KMS-11 (cell line): Measurements from ENCODE around the gene MLKL.
A peak's percentile ranks its signal among the peaks of the same experiment; 100 is the strongest.

Source experiments
- H2AFZ ChIP-seq: fragments of 200-600 bp; sonication (generic); 2 replicates; pipeline ENCODE4 v1.6.1; 2016; ENCODE audit warnings: antibody characterized with exemption, mixed run types, low read depth
- H3K27ac ChIP-seq: fragments of 200-600 bp; sonication (generic); 2 replicates; pipeline ENCODE4 v1.6.1; 2016; ENCODE audit warnings: mild to moderate bottlenecking, mixed run types
- H3K27me3 ChIP-seq: fragments of 200-600 bp; sonication (generic); 2 replicates; pipeline ENCODE4 v1.6.1; 2017; ENCODE audit warnings: mild to moderate bottlenecking, low read depth, mixed run types, moderate library complexity; ENCODE audit not compliant: insufficient read depth
- H3K36me3 ChIP-seq: fragments of 200-600 bp; sonication (generic); 2 replicates; pipeline ENCODE4 v1.6.1; 2017; ENCODE audit warnings: mild to moderate bottlenecking, mixed run types; ENCODE audit not compliant: insufficient read depth
- H3K4me1 ChIP-seq: fragments of 200-600 bp; sonication (generic); 2 replicates; pipeline ENCODE4 v1.6.1; 2016; ENCODE audit warnings: mild to moderate bottlenecking, low read depth, mixed run types; ENCODE audit not compliant: poor library complexity, severe bottlenecking
- H3K4me2 ChIP-seq: fragments of 200-600 bp; sonication (generic); 2 replicates; pipeline ENCODE4 v1.7.0; 2016; ENCODE audit warnings: mild to moderate bottlenecking, mixed run types
- H3K4me3 ChIP-seq: fragments of 200-600 bp; sonication (generic); IDR thresholded peaks from 2 replicates; pipeline ENCODE4 v1.6.1; 2017; ENCODE audit warnings: low read depth, low read length, mixed read lengths; ENCODE audit not compliant: insufficient read depth
- H3K79me2 ChIP-seq: fragments of 200-600 bp; sonication (generic); 2 replicates; pipeline ENCODE4 v1.6.1; 2016; ENCODE audit warnings: low read depth, mixed run types; ENCODE audit not compliant: insufficient read depth
- H3K9ac ChIP-seq: fragments of 200-600 bp; sonication (generic); 2 replicates; pipeline ENCODE4 v1.6.1; 2016; ENCODE audit warnings: mild to moderate bottlenecking, mixed run types
- H4K20me1 ChIP-seq: fragments of 200-600 bp; sonication (generic); 2 replicates; pipeline ENCODE4 v1.6.1; 2016; ENCODE audit warnings: mild to moderate bottlenecking, mixed run types; ENCODE audit not compliant: insufficient read depth
- TF ChIP-seq, protein P1 (sequence below): fragments of 200-600 bp; sonication (generic); conservative IDR thresholded peaks from 2 replicates; pipeline ENCODE4 v1.6.1; 2017; ENCODE audit warnings: low read depth, mild to moderate bottlenecking, antibody characterized with exemption, low read length, moderate library complexity, mixed read lengths

MLKL gene

DNA sequence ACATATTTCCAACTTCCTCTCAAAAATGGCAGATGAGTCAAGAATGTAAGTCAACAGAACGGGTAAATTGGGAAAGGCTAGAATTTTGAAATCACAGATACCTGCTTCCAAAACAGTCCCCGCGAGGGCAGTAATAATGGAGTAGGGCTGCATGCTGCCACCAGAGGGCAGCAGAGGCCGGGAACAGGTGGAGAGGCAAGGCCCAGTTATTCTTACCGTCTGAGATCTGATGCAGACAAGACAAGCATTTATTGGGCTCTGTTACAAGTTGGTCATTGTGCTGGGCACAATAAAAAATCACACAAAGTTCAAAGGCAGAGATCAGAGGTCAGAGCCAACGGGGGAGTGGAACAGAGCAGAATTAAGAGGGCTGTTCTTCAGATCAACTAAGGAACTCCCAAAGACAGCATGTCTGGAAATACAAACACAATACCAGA is 8.8 kb upstream of the MLKL start:
- Histone ChIP-seq H3K4me3 (no peak overlapping the region), H3K27ac (no peak overlapping the region), H4K20me1 (no peaks in the 10 kb centered on the region), H3K79me2 (no peaks in the 10 kb centered on the region), H3K9ac (no peak overlapping the region), H3K36me3 (no peaks in the 10 kb centered on the region), H2AFZ (no peak overlapping the region), H3K4me2 (no peak overlapping the region), H3K4me1 (peaks cover 11% of the 10 kb centered on the region), H3K27me3 (no peaks in the 10 kb centered on the region)
- TF ChIP-seq, protein P1, sequence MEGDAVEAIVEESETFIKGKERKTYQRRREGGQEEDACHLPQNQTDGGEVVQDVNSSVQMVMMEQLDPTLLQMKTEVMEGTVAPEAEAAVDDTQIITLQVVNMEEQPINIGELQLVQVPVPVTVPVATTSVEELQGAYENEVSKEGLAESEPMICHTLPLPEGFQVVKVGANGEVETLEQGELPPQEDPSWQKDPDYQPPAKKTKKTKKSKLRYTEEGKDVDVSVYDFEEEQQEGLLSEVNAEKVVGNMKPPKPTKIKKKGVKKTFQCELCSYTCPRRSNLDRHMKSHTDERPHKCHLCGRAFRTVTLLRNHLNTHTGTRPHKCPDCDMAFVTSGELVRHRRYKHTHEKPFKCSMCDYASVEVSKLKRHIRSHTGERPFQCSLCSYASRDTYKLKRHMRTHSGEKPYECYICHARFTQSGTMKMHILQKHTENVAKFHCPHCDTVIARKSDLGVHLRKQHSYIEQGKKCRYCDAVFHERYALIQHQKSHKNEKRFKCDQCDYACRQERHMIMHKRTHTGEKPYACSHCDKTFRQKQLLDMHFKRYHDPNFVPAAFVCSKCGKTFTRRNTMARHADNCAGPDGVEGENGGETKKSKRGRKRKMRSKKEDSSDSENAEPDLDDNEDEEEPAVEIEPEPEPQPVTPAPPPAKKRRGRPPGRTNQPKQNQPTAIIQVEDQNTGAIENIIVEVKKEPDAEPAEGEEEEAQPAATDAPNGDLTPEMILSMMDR: peak; percentile 97

DNA sequence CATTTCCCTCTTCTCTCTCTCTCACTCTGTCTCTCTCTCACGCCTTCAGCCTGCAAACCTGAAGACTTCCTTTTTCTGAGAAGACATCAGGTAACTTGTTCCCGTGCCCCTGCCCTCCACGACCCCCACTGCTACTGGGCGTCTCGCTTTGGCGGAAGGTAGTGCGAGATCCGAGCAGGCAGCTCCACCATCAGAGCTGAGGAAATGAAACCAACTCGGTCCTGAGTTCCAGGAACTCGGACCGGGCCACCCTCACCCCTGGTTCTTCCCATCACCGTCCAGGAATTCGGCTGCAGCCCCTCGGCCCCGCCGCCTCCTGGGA is 585 bp downstream of the MLKL start:
- Histone ChIP-seq H3K4me1 (peaks cover 28% of the 10 kb centered on the region), H3K4me2 (peak overlapping the region; percentile 91), H3K4me3 (peak overlapping the region; percentile 43), H3K9ac (peak overlapping the region; percentile 92), H4K20me1 (no peaks in the 10 kb centered on the region), H3K79me2 (no peaks in the 10 kb centered on the region), H2AFZ (peak overlapping the region; percentile 95), H3K27ac (peak overlapping the region; percentile 36), H3K27me3 (no peaks in the 10 kb centered on the region), H3K36me3 (no peaks in the 10 kb centered on the region)
- TF ChIP-seq, protein P1: no peak

- H3K36me3 ChIP-seq: no peaks in the 10 kb centered on the region
- H4K20me1 ChIP-seq: no peaks in the 10 kb centered on the region
- peak overlapping the region; percentile 92 for H3K9ac ChIP-seq
- H3K4me2 ChIP-seq: peak overlapping the region; percentile 91
- H3K27me3 ChIP-seq: no peaks in the 10 kb centered on the region
- H2AFZ ChIP-seq: peak overlapping the region; percentile 95
- H3K4me1 ChIP-seq: peaks cover 28% of the 10 kb centered on the region
- H3K4me3 ChIP-seq: no peak overlapping the region
- H3K27ac ChIP-seq: no peak overlapping the region
- TF ChIP-seq, protein P1: no peak
- H3K79me2 ChIP-seq: no peaks in the 10 kb centered on the region
These were observed 996 bp downstream of the MLKL start for GRCh38 chr16:74699666-74700065.

DNA sequence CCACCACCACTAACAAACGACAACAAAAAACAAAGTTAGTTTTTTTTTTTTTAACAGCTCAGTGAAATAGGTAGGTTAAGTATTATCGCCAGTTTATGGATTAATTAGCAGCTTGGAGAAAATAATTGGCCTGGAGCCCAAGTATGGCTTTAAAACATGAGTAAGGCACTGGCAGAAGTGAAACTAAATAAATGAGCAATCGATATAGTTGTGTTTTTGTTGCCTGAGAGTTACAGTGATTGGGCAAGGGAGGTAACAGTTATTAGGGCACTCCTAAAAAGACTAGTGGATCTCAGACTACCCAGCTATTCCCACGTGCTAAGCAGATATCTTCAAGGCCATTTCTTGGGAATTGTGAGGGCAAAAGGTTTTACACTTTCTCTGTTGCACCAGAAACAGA is 2.4 kb downstream of the MLKL start:
- H3K4me1 ChIP-seq: peaks cover 28% of the 10 kb centered on the region
- H4K20me1 ChIP-seq: no peaks in the 10 kb centered on the region
- H3K27ac ChIP-seq: no peak overlapping the region
- peak overlapping the region; percentile 91 for H3K4me2 ChIP-seq
- no peaks in the 10 kb centered on the region for H3K27me3 ChIP-seq
- no peak overlapping the region for H2AFZ ChIP-seq
- H3K9ac ChIP-seq: peak overlapping the region; percentile 0; the same call in 1 of the 2 replicates
- TF ChIP-seq, protein P1: no peak
- no peak overlapping the region for H3K4me3 ChIP-seq
- H3K79me2 ChIP-seq: no peaks in the 10 kb centered on the region
- no peaks in the 10 kb centered on the region for H3K36me3 ChIP-seq
